Measurements from ENCODE around the gene FAM83D.

GRCh38 chr20:38920411-38920810, 5.8 kb upstream of the FAM83D start:
- TF ChIP-seq REST (IDR thresholded peaks at IDR 0.05; ENCODE audit: low read depth) (no peak), USF1 (IDR thresholded peaks at IDR 0.05) (no peak), CEBPB (IDR thresholded peaks at IDR 0.05) (no peak), YY1 (IDR thresholded peaks at IDR 0.05; ENCODE audit: low read depth) (no peak), RAD21 (IDR thresholded peaks at IDR 0.05; ENCODE audit: low read depth) (no peak)

Data from Ishikawa (cell line).